ENCODE data around the gene CPXM2.

CPXM2 gene

GRCh38 chr10:123868038-123869019 is 23.3 kb downstream of the CPXM2 start:
- DNase-seq: no peak

- DNase-seq: no peak
Observed at GRCh38 chr10:123865880-123866279, 25.7 kb downstream of the CPXM2 start.

GRCh38 chr10:123865350-123865749 is 26.3 kb downstream of the CPXM2 start:
- DNase-seq: no peak

GRCh38 chr10:123864923-123865322 is 26.7 kb downstream of the CPXM2 start:
- DNase-seq: no peak

- no peak for DNase-seq
Observed at GRCh38 chr10:123863721-123864482, 27.7 kb downstream of the CPXM2 start.

GRCh38 chr10:123863183-123863575 is 28.4 kb downstream of the CPXM2 start:
- DNase-seq: no peak

- no peak for DNase-seq
Observed at GRCh38 chr10:123862421-123863182, 29.0 kb downstream of the CPXM2 start.

GRCh38 chr10:123860856-123861255 is 30.8 kb downstream of the CPXM2 start:
- no peak for DNase-seq

- no peak for DNase-seq
Observed at GRCh38 chr10:123860209-123860608, 31.4 kb downstream of the CPXM2 start.

GRCh38 chr10:123859653-123860050 is 32.0 kb downstream of the CPXM2 start:
- no peak for DNase-seq

GRCh38 chr10:123858907-123859652 is 32.5 kb downstream of the CPXM2 start:
- no peak for DNase-seq

- DNase-seq: no peak
Observed at GRCh38 chr10:123858077-123858681, 33.4 kb downstream of the CPXM2 start.

GRCh38 chr10:123857616-123858015 is 34.0 kb downstream of the CPXM2 start:
- no peak for DNase-seq

GRCh38 chr10:123855008-123855684 is 36.5 kb downstream of the CPXM2 start:
- no peak for DNase-seq

- DNase-seq: no peak
Observed at GRCh38 chr10:123854498-123854897, 37.1 kb downstream of the CPXM2 start.

- no peak for DNase-seq
Observed at GRCh38 chr10:123854003-123854402, 37.6 kb downstream of the CPXM2 start.

GRCh38 chr10:123852411-123852951 is 39.1 kb downstream of the CPXM2 start:
- DNase-seq: no peak

- DNase-seq: no peak
Observed at GRCh38 chr10:123848564-123849457, 42.8 kb downstream of the CPXM2 start.

- DNase-seq: no peak
Observed at GRCh38 chr10:123847686-123848432, 43.7 kb downstream of the CPXM2 start.
